ENCODE measurements around the gene C16orf78.

DNA sequence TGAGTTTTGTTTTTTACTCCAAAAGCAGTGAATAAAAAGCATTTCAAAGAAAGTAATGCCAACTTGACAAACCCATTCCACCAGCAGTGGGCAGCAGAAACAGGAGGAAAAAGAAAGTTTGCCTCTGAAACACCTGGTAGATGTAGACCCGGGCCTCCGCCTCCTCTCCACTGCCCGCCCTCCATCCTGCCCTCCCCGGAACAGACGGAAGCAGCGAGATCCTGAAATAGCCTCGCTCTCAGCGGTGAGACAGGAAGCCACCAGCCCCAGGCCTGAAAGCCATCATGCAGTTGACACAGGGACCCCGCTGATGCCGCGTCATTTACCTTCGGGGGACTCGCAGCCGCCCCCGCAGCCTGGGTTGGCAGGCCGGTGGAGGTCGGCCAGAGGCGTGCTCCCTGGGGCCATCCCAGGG is 67.8 kb downstream of the C16orf78 start:
- TF ChIP-seq PAX5 (IDR thresholded peaks at IDR 0.05; ENCODE audit: insufficient read depth, low read length, severe bottlenecking) (no peak), POLR2AphosphoS5 (IDR thresholded peaks at IDR 0.05; ENCODE audit: low read depth, low read length) (no peak; the same call in 1 of the 2 replicates), POLR2A (IDR thresholded peaks at IDR 0.05; ENCODE audit: low read depth, low read length) (peak; percentile 37; the same call in 1 of the 2 replicates), TAF1 (IDR thresholded peaks at IDR 0.05; ENCODE audit: low read depth, low read length) (no peak), SPI1 (IDR thresholded peaks at IDR 0.05; ENCODE audit: low read depth, low read length) (no peak; the same call in 1 of the 2 replicates), POU2F2 (IDR thresholded peaks at IDR 0.05; ENCODE audit: low read depth, low read length) (peak; percentile 61; the same call in 1 of the 2 replicates)

Data from GM12891 (cell line).